GM23338 (cell line): ENCODE data around the gene SH3RF2. TPM values are rescaled to one million over a fixed set of nuclear protein-coding genes. Genes with fewer than 3 reads are reported as not detected.

Experiments used
- ATAC-seq: fragments of 200-7000 bp; cut with Tn5 transposase; 3 replicates; pipeline ENCODE4 v1.9.1; 2020
- DNase-seq: peaks from one replicate; pipeline ENCODE4 v3.0.0-alpha.2; 2015; ENCODE audit warnings: low spot score
- H2AFZ ChIP-seq: fragments of 200-600 bp; sonication (generic); 2 replicates; pipeline ENCODE4 v1.8.0; 2016; ENCODE audit warnings: antibody characterized with exemption, mild to moderate bottlenecking, moderate library complexity
- H3F3A ChIP-seq: fragments of 200-600 bp; sonication (generic); replicated peaks from 2 replicates; pipeline ENCODE4 v1.8.0; 2017; ENCODE audit warnings: antibody characterized with exemption, mixed run types, low read depth
- H3K27ac ChIP-seq: fragments of 200-600 bp; sonication (generic); 2 replicates; pipeline ENCODE4 v1.6.1; 2016; ENCODE audit warnings: low read depth
- H3K27me3 ChIP-seq: fragments of 200-600 bp; sonication (generic); 2 replicates; pipeline ENCODE4 v1.8.0; 2016; ENCODE audit warnings: mild to moderate bottlenecking, mixed run types, moderate library complexity; ENCODE audit not compliant: insufficient read depth
- H3K36me3 ChIP-seq: fragments of 200-600 bp; sonication (generic); 2 replicates; pipeline ENCODE4 v1.8.0; 2016; ENCODE audit warnings: mild to moderate bottlenecking; ENCODE audit not compliant: insufficient read depth
- H3K4me1 ChIP-seq: fragments of 200-600 bp; sonication (generic); 2 replicates; pipeline ENCODE4 v1.8.0; 2016; ENCODE audit warnings: mild to moderate bottlenecking, moderate library complexity; ENCODE audit not compliant: insufficient read depth
- H3K4me2 ChIP-seq: fragments of 200-600 bp; sonication (generic); 2 replicates; pipeline ENCODE4 v1.7.1; 2017; ENCODE audit warnings: mixed run types
- H3K4me3 ChIP-seq: fragments of 200-600 bp; sonication (generic); 2 replicates; pipeline ENCODE4 v1.6.1; 2016; ENCODE audit warnings: mixed run types
- H3K79me2 ChIP-seq: fragments of 200-600 bp; sonication (generic); replicated peaks from 2 replicates; pipeline ENCODE4 v1.8.0; 2017; ENCODE audit warnings: mild to moderate bottlenecking; ENCODE audit not compliant: insufficient read depth
- H3K9me2 ChIP-seq: fragments of 200-600 bp; sonication (generic); 2 replicates; pipeline ENCODE4 v1.8.0; 2017; ENCODE audit not compliant: insufficient read depth
- H4K20me1 ChIP-seq: fragments of 200-600 bp; sonication (generic); replicated peaks from 2 replicates; pipeline ENCODE4 v1.8.0; 2017; ENCODE audit warnings: mild to moderate bottlenecking; ENCODE audit not compliant: insufficient read depth
- H3K27ac Mint-ChIP-seq: 2 replicates; pipeline ENCODE4 v1.8.0; 2020; ENCODE audit warnings: inconsistent platforms, mild to moderate bottlenecking, moderate library complexity, mixed read lengths
- H3K27me3 Mint-ChIP-seq: 3 replicates; pipeline ENCODE4 v1.8.0; 2022; ENCODE audit warnings: low read depth, mild to moderate bottlenecking, moderate library complexity, mixed read lengths, inconsistent platforms; ENCODE audit not compliant: insufficient read depth, poor library complexity
- H3K36me3 Mint-ChIP-seq: 3 replicates; pipeline ENCODE4 v1.8.0; 2021; ENCODE audit warnings: low read depth, mild to moderate bottlenecking, inconsistent platforms, moderate library complexity, mixed read lengths
- H3K4me1 Mint-ChIP-seq: 3 replicates; pipeline ENCODE4 v1.8.0; 2020; ENCODE audit warnings: mild to moderate bottlenecking, inconsistent platforms, mixed read lengths
- H3K4me3 Mint-ChIP-seq: 3 replicates; pipeline ENCODE4 v1.8.0; 2021; ENCODE audit warnings: moderate library complexity, mild to moderate bottlenecking, inconsistent platforms, mixed read lengths
- H3K9me3 Mint-ChIP-seq: 3 replicates; pipeline ENCODE4 v1.8.0; 2020; ENCODE audit warnings: moderate library complexity, mild to moderate bottlenecking, inconsistent platforms, mixed read lengths
- CREB1 ChIP-seq: fragments of 250-450 bp; sonication (Bioruptor Pico); IDR thresholded peaks from 2 replicates; pipeline ENCODE4 v1.5.0; 2020; ENCODE audit warnings: low read depth, mild to moderate bottlenecking, moderate library complexity
- EZH2 ChIP-seq: fragments of 200-600 bp; sonication (generic); IDR thresholded peaks from one replicate; pipeline ENCODE4 v1.8.0; 2017; ENCODE audit warnings: antibody characterized with exemption, mild to moderate bottlenecking, low read depth; ENCODE audit not compliant: unreplicated experiment
- JUNB ChIP-seq: IDR thresholded peaks from one replicate; pipeline ENCODE4 v1.6.1; 2016; ENCODE audit warnings: antibody characterized with exemption; ENCODE audit not compliant: unreplicated experiment
- NANOG ChIP-seq: IDR thresholded peaks from 2 replicates; pipeline ENCODE4 v1.6.1; 2016; ENCODE audit warnings: antibody characterized with exemption, borderline replicate concordance
- REST ChIP-seq: IDR thresholded peaks from one replicate; pipeline ENCODE4 v1.6.1; 2018; ENCODE audit warnings: antibody characterized with exemption; ENCODE audit not compliant: unreplicated experiment
- STAT1 ChIP-seq: IDR thresholded peaks from one replicate; pipeline ENCODE4 v1.6.1; 2016; ENCODE audit warnings: antibody characterized with exemption; ENCODE audit not compliant: unreplicated experiment
- ZNF114 ChIP-seq: fragments of 250-450 bp; sonication (Bioruptor Pico); IDR thresholded peaks from 2 replicates; pipeline ENCODE4 v1.5.0; 2020; ENCODE audit warnings: mild to moderate bottlenecking, moderate library complexity
- ZNF331 ChIP-seq: fragments of 250-450 bp; sonication (Bioruptor Pico); IDR thresholded peaks from 2 replicates; pipeline ENCODE4 v1.5.0; 2020; ENCODE audit warnings: low read depth, mild to moderate bottlenecking, moderate library complexity
- polyA plus RNA-seq: library from polyadenylated mRNA; unstranded; fragments of >200 nt; fragmentation: Nextera tagmentation; extraction: Ambion mirVana; gene quantifications from 2 replicates; pipeline ENCODE4 v1.2.1, GENCODE V29; 2016
- total RNA-seq: library from RNA; depleted of rRNA; stranded (reverse); fragments of >200 nt; shearing (Covaris generic); gene quantifications from 2 replicates; pipeline ENCODE4 v1.2.3, GENCODE V29; 2014
- TF ChIP-seq, protein P1 (sequence below): IDR thresholded peaks from 2 replicates; pipeline ENCODE4 v1.6.1; 2016; ENCODE audit warnings: antibody characterized with exemption

The SH3RF2 gene
- total and polyA plus RNA-seq, 2 experiments from 2014 or later, result 1.7 to 2.4 TPM

DNA sequence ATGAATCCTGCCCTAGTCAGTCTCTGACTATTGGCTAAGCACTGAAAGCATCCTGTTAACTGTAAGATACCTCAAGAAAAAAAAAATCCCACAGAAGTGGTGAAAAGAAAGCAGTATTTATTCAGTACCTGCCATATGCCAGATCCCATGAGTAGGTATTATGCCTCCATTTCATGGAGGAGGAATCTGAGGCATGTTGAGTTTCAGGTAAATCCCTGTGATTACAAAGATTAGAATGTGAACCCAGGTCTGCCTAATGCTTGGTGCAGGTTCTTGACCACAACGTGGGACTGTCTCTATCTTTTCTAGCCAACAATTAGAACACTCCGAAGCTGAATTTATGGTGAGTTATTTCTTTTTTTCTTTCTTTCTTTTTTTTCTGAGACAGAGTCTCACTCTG is 30.9 kb downstream of the SH3RF2 start:
- no peak overlapping the region for H3K4me3 Mint-ChIP-seq

DNA sequence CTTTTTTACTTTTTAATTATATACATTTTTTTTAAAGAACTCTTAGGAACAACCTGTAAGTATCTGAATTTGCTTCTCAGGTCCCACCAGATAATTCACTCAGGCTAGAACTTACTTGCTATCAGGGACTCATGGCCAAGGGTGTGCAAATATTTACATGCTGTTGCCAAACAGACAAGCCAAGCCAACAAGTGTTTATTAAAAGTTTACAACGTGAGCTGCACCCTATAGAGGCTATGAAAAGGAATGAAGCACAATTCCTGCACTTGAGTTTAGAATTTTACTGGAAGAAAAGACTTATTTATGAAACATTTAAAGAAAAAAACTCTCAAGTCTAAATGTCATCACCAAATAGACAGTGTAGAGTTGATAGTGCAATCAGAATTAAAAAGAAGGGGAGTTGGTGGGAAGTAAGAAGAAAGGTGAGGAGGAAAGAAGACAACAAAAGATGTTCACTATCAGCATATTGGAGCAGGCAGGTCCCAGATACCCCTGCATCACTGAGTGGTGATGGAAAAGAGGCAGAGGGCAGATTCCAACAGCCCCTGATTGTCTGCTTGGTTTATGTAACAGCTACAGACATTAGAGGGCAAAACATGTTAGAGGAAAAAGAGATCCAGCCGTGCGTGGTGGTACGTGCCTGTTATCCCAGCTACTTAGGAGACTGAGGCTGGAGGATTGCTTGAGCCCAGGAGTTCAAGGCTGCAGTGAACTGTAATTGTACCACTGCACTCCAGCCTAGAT is 32.8 kb downstream of the SH3RF2 start:
- ATAC-seq (no peak), DNase-seq (no peak)
- TF ChIP-seq ZNF114 (CRISPR knock-in tag) (no peak), JUNB (no peak), NANOG (no peak), REST (no peak), STAT1 (no peak), EZH2 (no peak), ZNF331 (no peak)
- TF ChIP-seq, protein P1, sequence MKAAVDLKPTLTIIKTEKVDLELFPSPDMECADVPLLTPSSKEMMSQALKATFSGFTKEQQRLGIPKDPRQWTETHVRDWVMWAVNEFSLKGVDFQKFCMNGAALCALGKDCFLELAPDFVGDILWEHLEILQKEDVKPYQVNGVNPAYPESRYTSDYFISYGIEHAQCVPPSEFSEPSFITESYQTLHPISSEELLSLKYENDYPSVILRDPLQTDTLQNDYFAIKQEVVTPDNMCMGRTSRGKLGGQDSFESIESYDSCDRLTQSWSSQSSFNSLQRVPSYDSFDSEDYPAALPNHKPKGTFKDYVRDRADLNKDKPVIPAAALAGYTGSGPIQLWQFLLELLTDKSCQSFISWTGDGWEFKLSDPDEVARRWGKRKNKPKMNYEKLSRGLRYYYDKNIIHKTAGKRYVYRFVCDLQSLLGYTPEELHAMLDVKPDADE, result no peak
- Mint-ChIP-seq H3K4me1 (peaks cover 2% of the 10 kb centered on the region; the same call in 1 of the 3 replicates), H3K27ac (no peak overlapping the region), H3K9me3 (no peaks in the 10 kb centered on the region), H3K27me3 (peaks cover 1% of the 10 kb centered on the region), H3K4me3 (no peak overlapping the region), H3K36me3 (no peaks in the 10 kb centered on the region)
- H3K27ac ChIP-seq, result no peak overlapping the region
- H3K4me1 ChIP-seq, result no peaks in the 10 kb centered on the region
- no peak overlapping the region for H3K4me3 ChIP-seq
- no peaks in the 10 kb centered on the region for H3K27me3 ChIP-seq
- peaks cover 6% of the 10 kb centered on the region; the same call in 1 of the 2 replicates for H3K9me2 ChIP-seq
- no peaks in the 10 kb centered on the region for H4K20me1 ChIP-seq
- H3F3A ChIP-seq, result no peaks in the 10 kb centered on the region
- H3K4me2 ChIP-seq, result no peak overlapping the region
- H3K36me3 ChIP-seq, result no peaks in the 10 kb centered on the region
- no peak overlapping the region for H2AFZ ChIP-seq
- H3K79me2 ChIP-seq, result no peaks in the 10 kb centered on the region

More for the DNA sequence above, 30.9 kb downstream of the SH3RF2 start:
- TF ChIP-seq REST, result no peak
- no peak for TF ChIP-seq CREB1
- TF ChIP-seq STAT1, result no peak
- TF ChIP-seq ZNF331, result no peak
- TF ChIP-seq NANOG, result no peak
- no peaks in the 10 kb centered on the region for H3F3A ChIP-seq
- H3K27ac Mint-ChIP-seq, result no peak overlapping the region
- H3K36me3 ChIP-seq, result no peaks in the 10 kb centered on the region
- H2AFZ ChIP-seq, result no peak overlapping the region
- no peaks in the 10 kb centered on the region for H4K20me1 ChIP-seq
- ATAC-seq (no peak), DNase-seq (no peak)
- H3K36me3 Mint-ChIP-seq, result no peaks in the 10 kb centered on the region
- H3K9me2 ChIP-seq, result peaks cover 6% of the 10 kb centered on the region
- H3K27ac ChIP-seq, result no peak overlapping the region
- no peaks in the 10 kb centered on the region for H3K4me1 ChIP-seq
- no peak overlapping the region for H3K4me3 ChIP-seq
- H3K27me3 Mint-ChIP-seq, result peaks cover 1% of the 10 kb centered on the region
- H3K4me2 ChIP-seq, result no peak overlapping the region
- H3K27me3 ChIP-seq, result no peaks in the 10 kb centered on the region
- peaks cover 2% of the 10 kb centered on the region; the same call in 1 of the 3 replicates for H3K4me1 Mint-ChIP-seq
- H3K9me3 Mint-ChIP-seq, result no peaks in the 10 kb centered on the region
- H3K79me2 ChIP-seq, result no peaks in the 10 kb centered on the region
